IMR-90 (cell line): ENCODE data around the gene TCF7L1. TPM values are rescaled to one million over a fixed set of nuclear protein-coding genes. Genes with fewer than 3 reads are reported as not detected.

Experiments used
- ATAC-seq: fragments of 200-7000 bp; cut with Tn5 transposase; 2 replicates; pipeline ENCODE4 v1.9.1; 2020; ENCODE audit warnings: low read depth, mild to moderate bottlenecking, moderate library complexity
- BruUV-seq: library from RNA; stranded (reverse); fragments of 400-500 nt; replicated peaks from 2 replicates; lab custom pipeline; 2021; lab: Mats Ljungman, UMichigan
- CTCF ChIA-PET: fragments of 300-600 bp; formaldehyde crosslinking; extraction: SDS; loops from one replicate; lab custom pipeline; 2021; ENCODE audit warnings: antibody characterized with exemption; lab: Yijun Ruan, JAX
- POLR2A ChIA-PET: fragments of 300-600 bp; sonication (Branson Sonifier 250); formaldehyde crosslinking; loops from one replicate; lab custom pipeline; 2022; ENCODE audit warnings: antibody characterized with exemption; ENCODE audit not compliant: unreplicated experiment; lab: Charles Lee
- DNase-seq: peaks from one replicate; pipeline ENCODE4 v3.0.0; 2013
- H2AFZ ChIP-seq: replicated peaks from 2 replicates; pipeline ENCODE3; 2013; ENCODE audit warnings: low read length, mild to moderate bottlenecking; ENCODE audit not compliant: poor library complexity
- H2AK5ac ChIP-seq: 2 replicates; pipeline ENCODE4 v1.6.1; 2013; ENCODE audit warnings: low read depth, low read length, inconsistent platforms
- H2AK9ac ChIP-seq: replicated peaks from 2 replicates; pipeline ENCODE3; 2013; ENCODE audit warnings: mild to moderate bottlenecking, low read depth, low read length, moderate library complexity; ENCODE audit not compliant: poor library complexity
- H2BK120ac ChIP-seq: 2 replicates; pipeline ENCODE4 v1.6.1; 2013; ENCODE audit warnings: low read depth, low read length, inconsistent platforms
- H2BK15ac ChIP-seq: 3 replicates; pipeline ENCODE4 v1.6.1; 2013; ENCODE audit warnings: low read depth, low read length, inconsistent platforms
- H2BK20ac ChIP-seq: 2 replicates; pipeline ENCODE4 v1.6.1; 2013; ENCODE audit warnings: low read depth, mild to moderate bottlenecking, inconsistent platforms, low read length, moderate library complexity
- H2BK5ac ChIP-seq: 2 replicates; pipeline ENCODE4 v1.6.1; 2013; ENCODE audit warnings: mild to moderate bottlenecking, low read depth, low read length, inconsistent platforms; ENCODE audit not compliant: poor library complexity, severe bottlenecking
- H3K14ac ChIP-seq: replicated peaks from 2 replicates; pipeline ENCODE4 v1.6.1; 2013; ENCODE audit warnings: low read depth, low read length, inconsistent platforms
- H3K18ac ChIP-seq: 2 replicates; pipeline ENCODE4 v1.6.1; 2013; ENCODE audit warnings: low read depth, low read length, control low read depth
- H3K23ac ChIP-seq: 2 replicates; pipeline ENCODE4 v1.6.1; 2013; ENCODE audit warnings: low read depth, low read length, inconsistent platforms
- H3K27ac ChIP-seq: 2 replicates; pipeline ENCODE4 v1.5.1; 2013; ENCODE audit warnings: mild to moderate bottlenecking, control low read depth, low read length; ENCODE audit not compliant: insufficient read depth
- H3K27me3 ChIP-seq: 2 replicates; pipeline ENCODE4 v1.6.1; 2013; ENCODE audit warnings: low read length; ENCODE audit not compliant: control insufficient read depth, insufficient read depth
- H3K36me3 ChIP-seq: 2 replicates; pipeline ENCODE4 v1.6.1; 2013; ENCODE audit warnings: low read length, mixed read lengths; ENCODE audit not compliant: control insufficient read depth, insufficient read depth
- H3K4ac ChIP-seq: 2 replicates; pipeline ENCODE4 v1.6.1; 2013; ENCODE audit warnings: low read depth, low read length, inconsistent platforms
- H3K4me1 ChIP-seq: 2 replicates; pipeline ENCODE4 v1.6.1; 2013; ENCODE audit warnings: low read length, mixed read lengths; ENCODE audit not compliant: control insufficient read depth, insufficient read depth
- H3K4me2 ChIP-seq: 2 replicates; pipeline ENCODE4 v1.6.1; 2013; ENCODE audit warnings: low read depth, mild to moderate bottlenecking, control low read depth, low read length, moderate library complexity
- H3K4me3 ChIP-seq: 2 replicates; pipeline ENCODE4 v1.5.1; 2013; ENCODE audit warnings: low read depth, mild to moderate bottlenecking, control low read depth, low read length, moderate library complexity; ENCODE audit not compliant: insufficient read depth
- H3K56ac ChIP-seq: 2 replicates; pipeline ENCODE4 v1.6.1; 2013; ENCODE audit warnings: low read length, inconsistent platforms; ENCODE audit not compliant: insufficient read depth; ENCODE audit errors: extremely low read depth
- H3K79me1 ChIP-seq, 2 experiments: 2 replicates each; pipeline ENCODE4 v1.6.1; 2013; ENCODE audit warnings: low read length in 2 of 2, inconsistent platforms in 1 of 2, low read depth in 1 of 2
- H3K9ac ChIP-seq: 2 replicates; pipeline ENCODE4 v1.6.1; 2013; ENCODE audit warnings: low read depth, low read length, control low read depth
- H3K9me1 ChIP-seq: 2 replicates; pipeline ENCODE4 v1.6.1; 2013; ENCODE audit warnings: low read length, inconsistent platforms; ENCODE audit not compliant: insufficient read depth
- H3K9me3 ChIP-seq: 2 replicates; pipeline ENCODE4 v1.6.1; 2013; ENCODE audit warnings: low read length; ENCODE audit not compliant: control insufficient read depth, insufficient read depth
- H4K20me1 ChIP-seq: 2 replicates; pipeline ENCODE4 v1.6.1; 2013; ENCODE audit warnings: low read length, inconsistent platforms; ENCODE audit not compliant: insufficient read depth
- H4K5ac ChIP-seq: 2 replicates; pipeline ENCODE4 v1.6.1; 2013; ENCODE audit warnings: mild to moderate bottlenecking, low read depth, low read length, control low read depth
- H4K8ac ChIP-seq, 2 experiments: 2 replicates each; pipeline ENCODE4 v1.6.1; 2013; ENCODE audit warnings: low read depth in 2 of 2, low read length in 2 of 2, control low read depth in 1 of 2, inconsistent platforms in 1 of 2
- H4K91ac ChIP-seq: 2 replicates; pipeline ENCODE4 v1.6.1; 2013; ENCODE audit warnings: low read depth, low read length, inconsistent platforms; ENCODE audit not compliant: insufficient read depth
- CEBPB ChIP-seq: IDR thresholded peaks from 2 replicates; pipeline ENCODE4 v1.6.1; 2012; ENCODE audit warnings: low read depth, low read length, improper control_type of control experiment
- NFE2L2 ChIP-seq: fragments of 150-350 bp; IDR thresholded peaks from 2 replicates; pipeline ENCODE4 v1.6.1; 2016; ENCODE audit warnings: low read depth, mild to moderate bottlenecking, low read length
- RAD21 ChIP-seq: IDR thresholded peaks from 2 replicates; pipeline ENCODE4 v1.6.1; 2012; ENCODE audit warnings: low read length, improper control_type of control experiment
- WGBS, 2 experiments: methylation state at CpG; one replicate each; pipeline versions ENCODE4 v1.1.5 to v1.1.7; 2013; ENCODE audit warnings: missing lambda C conversion rate in 2 of 2; ENCODE audit not compliant: insufficient read length in 1 of 2; ENCODE audit errors: extremely low coverage in 2 of 2; 5-methylcytosine and 5-hydroxymethylcytosine counted together
- dilution Hi-C: fragments of 300-500 bp; cut with HindIII; formaldehyde crosslinking; loops from one replicate; pipeline ENCODE4 v1.14.3; 2018; ENCODE audit warnings: low sequenced_read_pairs; ENCODE audit not compliant: unreplicated experiment
- in situ Hi-C: fragments of 300-500 bp; cut with MboI; formaldehyde crosslinking; loops from 3 replicates; pipeline ENCODE4 v1.14.3; 2019; ENCODE audit warnings: low sequenced_read_pairs, inconsistent platforms, mixed read lengths
- intact Hi-C: fragments of 100-400 bp; cut with micrococcal nuclease; formaldehyde crosslinking; loops from 2 replicates; pipeline ENCODE4 v1.10.0; 2022
- polyA plus RNA-seq, 3 experiments: library from polyadenylated mRNA; depleted of rRNA; stranded (reverse); fragments of >200 nt; gene quantifications; 2 replicates each; pipeline ENCODE4 v1.2.3, GENCODE V29; 2012; ENCODE audit warnings: low replicate concordance in 1 of 3
- total RNA-seq: library from RNA; depleted of rRNA; stranded (reverse); fragments of >200 nt; gene quantifications from 2 replicates; pipeline ENCODE4 v1.2.3, GENCODE V29; 2012
- TF ChIP-seq, protein P1 (sequence below): conservative IDR thresholded peaks from 2 replicates; pipeline ENCODE4 v1.5.1; 2012; ENCODE audit warnings: mild to moderate bottlenecking, low read depth, low read length, improper control_type of control experiment

TCF7L1 gene
- total and polyA plus RNA-seq, 2 of the 4 experiments (the other 2 are of a cell fraction), result 0.72 to 11.1 TPM

DNA sequence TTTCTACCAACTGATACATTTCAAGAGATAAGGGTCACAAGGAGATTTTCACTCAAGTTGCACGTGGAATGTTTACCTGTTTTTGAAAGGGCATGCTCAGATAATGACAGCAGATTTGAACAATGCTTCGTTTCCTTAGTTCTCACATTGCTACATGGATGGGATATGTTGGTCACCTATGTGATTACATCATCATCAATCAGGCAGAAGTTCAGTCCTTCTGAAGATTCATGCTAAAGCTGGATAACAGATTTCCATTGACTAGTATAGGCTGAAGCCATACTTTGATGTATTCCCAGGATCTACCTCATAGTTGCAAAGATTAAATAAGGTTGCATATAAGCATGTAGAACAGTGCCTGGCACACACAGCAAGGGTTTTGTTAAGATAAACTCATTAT, 19.7 kb downstream of the TCF7L1 start:
- Histone ChIP-seq H3K23ac (no peak overlapping the region), H3K9ac (no peak overlapping the region), H3K14ac (no peak overlapping the region), H2BK120ac (no peak overlapping the region), H2BK15ac (no peak overlapping the region), H3K27me3 (no peaks in the 10 kb centered on the region), H3K18ac (no peak overlapping the region), H2AK9ac (no peak overlapping the region), H2BK5ac (no peak overlapping the region), H4K20me1 (peaks cover 64% of the 10 kb centered on the region), H3K4ac (no peak overlapping the region), H2AFZ (no peak overlapping the region), H3K4me3 (no peak overlapping the region), H3K79me1 (peaks cover 24 to 58% of the 10 kb centered on the region in 2 experiments), H4K5ac (no peak overlapping the region), H3K4me2 (no peak overlapping the region), H2AK5ac (no peak overlapping the region), H3K36me3 (no peaks in the 10 kb centered on the region), H3K4me1 (peaks cover 7% of the 10 kb centered on the region), H4K8ac (no peak overlapping the region), H3K9me3 (no peaks in the 10 kb centered on the region), H4K91ac (no peak overlapping the region), H2BK20ac (no peak overlapping the region), H3K56ac (no peak overlapping the region), H3K27ac (no peak overlapping the region), H3K9me1 (peaks cover 12% of the 10 kb centered on the region)
- BruUV-seq, result no TSS peak
- dilution Hi-C loops, result no loop called here
- ATAC-seq (no peak), DNase-seq (no peak)
- intact Hi-C loops, result no loop called here
- TF ChIP-seq NFE2L2, result no peak
- TF ChIP-seq CEBPB, result peak; percentile 58
- TF ChIP-seq, protein P1, sequence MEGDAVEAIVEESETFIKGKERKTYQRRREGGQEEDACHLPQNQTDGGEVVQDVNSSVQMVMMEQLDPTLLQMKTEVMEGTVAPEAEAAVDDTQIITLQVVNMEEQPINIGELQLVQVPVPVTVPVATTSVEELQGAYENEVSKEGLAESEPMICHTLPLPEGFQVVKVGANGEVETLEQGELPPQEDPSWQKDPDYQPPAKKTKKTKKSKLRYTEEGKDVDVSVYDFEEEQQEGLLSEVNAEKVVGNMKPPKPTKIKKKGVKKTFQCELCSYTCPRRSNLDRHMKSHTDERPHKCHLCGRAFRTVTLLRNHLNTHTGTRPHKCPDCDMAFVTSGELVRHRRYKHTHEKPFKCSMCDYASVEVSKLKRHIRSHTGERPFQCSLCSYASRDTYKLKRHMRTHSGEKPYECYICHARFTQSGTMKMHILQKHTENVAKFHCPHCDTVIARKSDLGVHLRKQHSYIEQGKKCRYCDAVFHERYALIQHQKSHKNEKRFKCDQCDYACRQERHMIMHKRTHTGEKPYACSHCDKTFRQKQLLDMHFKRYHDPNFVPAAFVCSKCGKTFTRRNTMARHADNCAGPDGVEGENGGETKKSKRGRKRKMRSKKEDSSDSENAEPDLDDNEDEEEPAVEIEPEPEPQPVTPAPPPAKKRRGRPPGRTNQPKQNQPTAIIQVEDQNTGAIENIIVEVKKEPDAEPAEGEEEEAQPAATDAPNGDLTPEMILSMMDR, result no peak
- TF ChIP-seq RAD21, result no peak
- ChIA-PET CTCF (no interaction called here), POLR2A (no interaction called here)
- no CpG with 5 or more reads among the region's 2 CpGs for WGBS, 2 experiments
- in situ Hi-C loops, result no loop called here
